Measurements from ENCODE around the gene RNF144A.

GRCh38 chr2:7018282-7018701, 101.1 kb downstream of the RNF144A start:
- TF ChIP-seq EZH2phosphoT487 (IDR thresholded peaks at IDR 0.05; ENCODE audit: insufficient read depth, low read depth) = no peak
- no peak for TF ChIP-seq EZH2 (IDR thresholded peaks at IDR 0.05; ENCODE audit: insufficient read depth, poor library complexity, severe bottlenecking)
